HepG2 (cell line): ENCODE data around the gene SPAG5. TPM values are rescaled to one million over a fixed set of nuclear protein-coding genes. Genes with fewer than 3 reads are reported as not detected.

Experiments
- ARHGAP35 ChIP-seq: sonication (generic); formaldehyde crosslinking; IDR thresholded peaks from 2 replicates; pipeline ENCODE4 v1.9.0; 2022; ENCODE audit warnings: mild to moderate bottlenecking, inconsistent platforms, moderate library complexity, missing genetic modification reagents, borderline replicate concordance
- ARNT ChIP-seq: fragments of 450-650 bp; IDR thresholded peaks from 2 replicates; pipeline ENCODE4 v1.6.1; 2017
- ATF1 ChIP-seq: IDR thresholded peaks from 2 replicates; pipeline ENCODE4 v1.6.1; 2016; ENCODE audit warnings: mild to moderate bottlenecking, control low read depth
- BCL6 ChIP-seq: IDR thresholded peaks from 2 replicates; pipeline ENCODE4 v1.6.1; 2016; ENCODE audit warnings: missing genetic modification reagents, missing compliant biosample characterization
- DR1 ChIP-seq: sonication (generic); formaldehyde crosslinking; IDR thresholded peaks from 2 replicates; pipeline ENCODE4 v1.8.0; 2021; ENCODE audit warnings: mild to moderate bottlenecking, missing genetic modification reagents, inconsistent platforms
- FLYWCH1 ChIP-seq: sonication (generic); formaldehyde crosslinking; IDR thresholded peaks from 2 replicates; pipeline ENCODE4 v1.8.1; 2023; ENCODE audit warnings: mild to moderate bottlenecking, missing genetic modification reagents
- HIVEP1 ChIP-seq: sonication (generic); formaldehyde crosslinking; IDR thresholded peaks from 2 replicates; pipeline ENCODE4 v1.4.0; 2020; ENCODE audit warnings: mild to moderate bottlenecking, missing genetic modification reagents
- HNF1B ChIP-seq: sonication (generic); formaldehyde crosslinking; IDR thresholded peaks from 2 replicates; pipeline ENCODE4 v1.5.1; 2020; ENCODE audit warnings: mild to moderate bottlenecking, moderate library complexity, missing genetic modification reagents
- IKZF4 ChIP-seq: sonication (generic); formaldehyde crosslinking; IDR thresholded peaks from 2 replicates; pipeline ENCODE4 v1.5.1; 2020; ENCODE audit warnings: borderline replicate concordance, mild to moderate bottlenecking, low read depth, missing genetic modification reagents; ENCODE audit errors: not compliant biosample characterization
- JUND ChIP-seq: sonication (generic); formaldehyde crosslinking; IDR thresholded peaks from 2 replicates; pipeline ENCODE4 v1.8.0; 2022; ENCODE audit warnings: mild to moderate bottlenecking, missing genetic modification reagents
- NKX3-1 ChIP-seq: sonication (generic); formaldehyde crosslinking; IDR thresholded peaks from 2 replicates; pipeline ENCODE4 v1.5.0; 2020; ENCODE audit warnings: missing genetic modification reagents
- RFX1 ChIP-seq: fragments of 450-650 bp; IDR thresholded peaks from 2 replicates; pipeline ENCODE4 v1.6.1; 2017
- TFE3 ChIP-seq: IDR thresholded peaks from 2 replicates; pipeline ENCODE4 v1.6.1; 2016
- UBTF ChIP-seq: sonication (generic); formaldehyde crosslinking; IDR thresholded peaks from 2 replicates; pipeline ENCODE4 v1.4.0; 2020; ENCODE audit warnings: mild to moderate bottlenecking, missing genetic modification reagents
- ZGPAT ChIP-seq: IDR thresholded peaks from 2 replicates; pipeline ENCODE4 v1.6.1; 2016; ENCODE audit warnings: mild to moderate bottlenecking
- ZNF292 ChIP-seq: sonication (generic); formaldehyde crosslinking; IDR thresholded peaks from 2 replicates; pipeline ENCODE4 v1.8.1; 2022; ENCODE audit warnings: mild to moderate bottlenecking, low read depth, missing genetic modification reagents, borderline replicate concordance
- ZNF331 ChIP-seq: sonication (generic); formaldehyde crosslinking; IDR thresholded peaks from 2 replicates; pipeline ENCODE4 v1.4.0; 2020; ENCODE audit warnings: missing genetic modification reagents
- ZNF382 ChIP-seq: sonication (generic); formaldehyde crosslinking; IDR thresholded peaks from 2 replicates; pipeline ENCODE4 v1.5.0; 2020; ENCODE audit warnings: missing genetic modification reagents, mild to moderate bottlenecking, borderline replicate concordance
- ZNF441 ChIP-seq: sonication (generic); formaldehyde crosslinking; IDR thresholded peaks from 2 replicates; pipeline ENCODE4 v1.7.0; 2021; ENCODE audit warnings: missing genetic modification reagents, borderline replicate concordance
- ZNF672 ChIP-seq: sonication (generic); formaldehyde crosslinking; IDR thresholded peaks from 2 replicates; pipeline ENCODE4 v1.8.1; 2022; ENCODE audit warnings: missing genetic modification reagents
- ZNF781 ChIP-seq: sonication (generic); formaldehyde crosslinking; IDR thresholded peaks from 2 replicates; pipeline ENCODE4 v1.5.1; 2020; ENCODE audit warnings: borderline replicate concordance, mild to moderate bottlenecking, missing genetic modification reagents; ENCODE audit errors: not compliant biosample characterization
- polyA plus RNA-seq, 8 experiments: library from polyadenylated mRNA; depleted of rRNA in 3 of 8; stranded (reverse) in 7 of 8; unstranded in 1 of 8; fragments of >200 nt; fragmentation: Illumina TruSeq in 4 of 8; extraction: Trizol in 4 of 8; gene quantifications; 2 replicates each; pipeline versions ENCODE4 v1.2.1 to v1.2.3, GENCODE V29; 2011 to 2016; ENCODE audit warnings: low read depth in 4 of 8, missing spikeins in 1 of 8, mixed read lengths in 1 of 8; ENCODE audit not compliant: insufficient read depth in 1 of 8
- total RNA-seq, 5 experiments: library from RNA; depleted of rRNA; stranded (reverse); fragments of >200 nt; fragmentation: Illumina TruSeq; extraction: Trizol; gene quantifications; 2 replicates each; pipeline ENCODE4 v1.2.3, GENCODE V29; 2016; ENCODE audit warnings: low read depth in 1 of 5

Gene SPAG5
- total and polyA plus RNA-seq, 2 of the 13 experiments (the other 11 are each of a cell fraction or from before 2014, with no cell fraction given) = 41.4 to 98.0 TPM

- TF ChIP-seq IKZF4 = no peak
- peak; percentile 86 for TF ChIP-seq ZGPAT
- peak; percentile 88; the same call in 1 of the 2 replicates for TF ChIP-seq ZNF331 (CRISPR knock-in tag)
- 0 out of 2 replicates have a peak, but pooled peaks have one; percentile 38 for TF ChIP-seq BCL6
- TF ChIP-seq JUND (CRISPR knock-in tag) = no peak
- TF ChIP-seq HNF1B (CRISPR knock-in tag) = peak; percentile 36
- 0 out of 2 replicates have a peak, but pooled peaks have one; percentile 27 for TF ChIP-seq FLYWCH1 (CRISPR knock-in tag)
- peak; percentile 48 for TF ChIP-seq ZNF781 (CRISPR knock-in tag)
- no peak for TF ChIP-seq ARNT
- peak; percentile 76; the same call in 1 of the 2 replicates for TF ChIP-seq ZNF441
- TF ChIP-seq HIVEP1 (CRISPR knock-in tag) = 0 out of 2 replicates have a peak, but pooled peaks have one; percentile 62
- TF ChIP-seq ZNF292 (CRISPR knock-in tag) = 0 out of 2 replicates have a peak, but pooled peaks have one; percentile 34
- TF ChIP-seq RFX1 = no peak
- TF ChIP-seq ATF1 (CRISPR knock-in tag) = no peak
- 0 out of 2 replicates have a peak, but pooled peaks have one; percentile 56 for TF ChIP-seq DR1 (CRISPR knock-in tag)
- TF ChIP-seq ZNF382 (CRISPR knock-in tag) = peak; percentile 92; the same call in 1 of the 2 replicates
- 0 out of 2 replicates have a peak, but pooled peaks have one; percentile 45 for TF ChIP-seq ARHGAP35 (CRISPR knock-in tag)
- TF ChIP-seq TFE3 (CRISPR knock-in tag) = peak; percentile 88
- TF ChIP-seq UBTF (CRISPR knock-in tag) = no peak
- TF ChIP-seq ZNF672 = no peak
- TF ChIP-seq NKX3-1 (CRISPR knock-in tag) = peak; percentile 46; the same call in 1 of the 2 replicates
Measured at GRCh38 chr17:28576758-28577465, 21.9 kb downstream of the SPAG5 start, which contains the start of gene ALDOC (continued).
